ENCODE measurements around the gene MAP3K20.

DNA sequence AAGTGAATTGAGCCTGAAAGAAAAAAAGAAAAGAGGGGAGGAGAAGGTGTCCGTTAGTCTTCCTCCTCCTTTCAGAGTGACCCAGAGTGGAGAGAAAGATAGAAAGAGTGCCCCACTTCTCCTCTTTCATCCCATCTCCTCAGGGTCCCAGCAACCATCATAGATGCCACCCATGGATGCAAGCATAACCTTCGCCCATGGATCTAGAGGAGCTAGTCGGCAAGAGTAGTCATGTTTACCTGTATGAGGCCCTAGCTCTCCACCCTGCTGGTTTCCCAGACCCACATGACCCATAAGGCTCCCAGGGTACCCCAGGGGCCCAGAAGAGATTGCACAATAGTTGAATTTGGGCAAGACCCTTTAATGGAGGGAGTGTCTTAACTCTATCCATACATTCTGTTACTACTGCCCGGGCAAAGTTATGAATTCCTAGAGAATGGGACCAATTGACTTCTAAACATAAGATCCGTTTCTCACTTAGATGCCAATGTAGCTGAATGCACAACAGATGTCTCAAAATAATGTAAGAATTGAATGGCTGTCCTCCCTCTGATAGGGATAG lies 223.0 kb downstream of the MAP3K20 start:
- TF ChIP-seq CTCF (conservative IDR thresholded peaks at IDR 0.05; ENCODE audit: low read depth, low read length) (no peak), EZH2 (IDR thresholded peaks at IDR 0.05; ENCODE audit: borderline replicate concordance, low read depth, low read length, poor library complexity, severe bottlenecking) (no peak)

Measured in A673 (cell line).